Stimulated activated naive B cell treated with anti-CD40 and anti-IgM and Interleukin-4, amounts not matched to agents 10 μg/mL and 1 μg/mL and 100 μg/mL, for 72 hours (primary cell): ENCODE data around the gene SGK1.
A peak's percentile ranks its signal among the peaks of the same experiment; 100 is the strongest.
"Not testable (repeated sequence)": the region's sequence is repeated elsewhere in the genome, so short reads cannot be mapped to it uniquely, and the experiment has no call there.

ENCODE experiments used
- ATAC-seq, 2 donors: fragments of 150-1000 bp; cut with Tn5 transposase; replicated peaks; 2 replicates each; pipeline ENCODE4 v1.10.0; 2021; ENCODE audit warnings: moderate library complexity in 1 of 2
- DNase-seq: peaks from one replicate; pipeline ENCODE4 v3.0.0; 2021
- H3K27ac Mint-ChIP-seq: one replicate; pipeline ENCODE4 v1.8.0; 2022; ENCODE audit warnings: mild to moderate bottlenecking, mixed read lengths
- H3K27me3 Mint-ChIP-seq, 2 donors: one replicate each; pipeline ENCODE4 v1.8.0; 2022; ENCODE audit warnings: mixed read lengths in 2 of 2
- H3K36me3 Mint-ChIP-seq, 2 donors: one replicate each; pipeline ENCODE4 v1.8.0; 2022; ENCODE audit warnings: mixed read lengths in 2 of 2, mild to moderate bottlenecking in 1 of 2
- H3K4me1 Mint-ChIP-seq, 2 donors: one replicate each; pipeline ENCODE4 v1.8.0; 2022; ENCODE audit warnings: mixed read lengths in 2 of 2, mild to moderate bottlenecking in 1 of 2
- H3K4me3 Mint-ChIP-seq, 2 donors: one replicate each; pipeline ENCODE4 v1.8.0; 2022; ENCODE audit warnings: mild to moderate bottlenecking in 2 of 2, mixed read lengths in 2 of 2, moderate library complexity in 1 of 2
- H3K9me3 Mint-ChIP-seq, 2 donors: one replicate each; pipeline ENCODE4 v1.8.0; 2022; ENCODE audit warnings: mixed read lengths in 2 of 2, mild to moderate bottlenecking in 1 of 2

SGK1 gene

DNA sequence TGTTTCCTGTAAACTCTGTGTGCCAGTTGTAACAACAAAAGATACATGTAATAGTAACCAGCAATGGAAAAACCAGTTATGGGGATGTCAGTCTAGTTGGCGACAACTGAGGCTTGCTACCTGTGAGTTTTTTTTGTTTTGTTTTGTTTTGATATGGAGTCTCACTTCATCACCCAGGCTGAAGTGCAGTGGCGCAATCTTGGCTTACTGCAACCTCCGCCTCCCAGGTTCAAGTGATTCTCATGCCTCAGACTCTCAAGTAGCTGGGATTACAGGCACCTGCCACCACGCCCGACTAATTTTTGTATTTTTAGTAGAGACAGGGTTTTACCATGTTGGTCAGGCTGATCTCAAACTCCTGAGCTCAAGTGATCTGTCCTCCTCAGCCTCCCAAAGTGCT is 136.2 kb downstream of the SGK1 start:
- H3K27ac Mint-ChIP-seq, result peak overlapping the region; percentile 5
- not testable (repeated sequence) for H3K4me3 Mint-ChIP-seq, DNase-seq, H3K36me3 Mint-ChIP-seq, ATAC-seq, H3K9me3 Mint-ChIP-seq, H3K27me3 Mint-ChIP-seq
- peaks cover 19 to 20% of the 10 kb centered on the region in 2 donors for H3K4me1 Mint-ChIP-seq

DNA sequence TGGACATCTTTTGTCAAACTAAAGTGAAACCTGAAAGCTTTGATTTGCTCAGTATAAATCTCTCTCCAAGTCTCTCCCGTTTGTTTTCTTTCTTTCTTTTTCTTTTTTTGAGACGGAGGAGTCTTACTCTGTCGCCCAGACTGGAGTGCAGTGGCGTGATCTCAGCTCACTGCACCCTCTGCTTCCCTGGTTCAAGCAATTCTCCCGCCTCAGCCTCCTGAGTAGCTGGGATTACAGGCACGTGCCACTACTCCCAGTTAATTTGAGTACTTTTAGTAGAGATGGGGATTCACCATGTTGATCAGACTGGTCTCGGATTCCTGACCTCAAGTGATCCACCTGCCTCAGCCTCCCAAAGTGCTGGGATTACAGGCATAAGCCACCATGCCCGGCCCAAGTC is 136.7 kb downstream of the SGK1 start:
- DNase-seq, ATAC-seq, H3K27me3 Mint-ChIP-seq, H3K9me3 Mint-ChIP-seq, H3K4me3 Mint-ChIP-seq, H3K27ac Mint-ChIP-seq, H3K36me3 Mint-ChIP-seq: not testable (repeated sequence)
- peaks cover 16 to 18% of the 10 kb centered on the region in 2 donors for H3K4me1 Mint-ChIP-seq

DNA sequence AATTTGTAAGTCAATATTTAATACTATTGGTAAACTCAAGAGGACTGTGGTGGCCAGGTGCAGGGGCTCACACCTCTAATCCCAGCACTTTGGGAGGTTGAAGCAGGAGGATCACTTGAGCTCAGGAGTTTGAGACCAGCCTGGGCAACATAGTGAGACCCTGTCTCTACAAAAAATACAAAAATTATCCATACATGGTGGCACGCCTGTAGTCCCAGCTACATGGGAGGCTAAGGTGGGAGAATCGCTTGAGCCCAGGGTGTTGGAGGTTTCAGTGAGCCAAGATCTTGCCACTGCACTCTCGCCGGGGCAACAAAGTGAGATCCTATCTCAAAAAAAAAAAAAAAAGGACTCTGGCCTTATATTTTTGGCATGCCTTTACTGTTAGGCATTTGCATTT is 137.4 kb downstream of the SGK1 start:
- ATAC-seq, H3K27ac Mint-ChIP-seq, H3K36me3 Mint-ChIP-seq, H3K27me3 Mint-ChIP-seq, H3K9me3 Mint-ChIP-seq, DNase-seq, H3K4me3 Mint-ChIP-seq: not testable (repeated sequence)
- H3K4me1 Mint-ChIP-seq, result peaks cover 24% of the 10 kb centered on the region in 2 donors

DNA sequence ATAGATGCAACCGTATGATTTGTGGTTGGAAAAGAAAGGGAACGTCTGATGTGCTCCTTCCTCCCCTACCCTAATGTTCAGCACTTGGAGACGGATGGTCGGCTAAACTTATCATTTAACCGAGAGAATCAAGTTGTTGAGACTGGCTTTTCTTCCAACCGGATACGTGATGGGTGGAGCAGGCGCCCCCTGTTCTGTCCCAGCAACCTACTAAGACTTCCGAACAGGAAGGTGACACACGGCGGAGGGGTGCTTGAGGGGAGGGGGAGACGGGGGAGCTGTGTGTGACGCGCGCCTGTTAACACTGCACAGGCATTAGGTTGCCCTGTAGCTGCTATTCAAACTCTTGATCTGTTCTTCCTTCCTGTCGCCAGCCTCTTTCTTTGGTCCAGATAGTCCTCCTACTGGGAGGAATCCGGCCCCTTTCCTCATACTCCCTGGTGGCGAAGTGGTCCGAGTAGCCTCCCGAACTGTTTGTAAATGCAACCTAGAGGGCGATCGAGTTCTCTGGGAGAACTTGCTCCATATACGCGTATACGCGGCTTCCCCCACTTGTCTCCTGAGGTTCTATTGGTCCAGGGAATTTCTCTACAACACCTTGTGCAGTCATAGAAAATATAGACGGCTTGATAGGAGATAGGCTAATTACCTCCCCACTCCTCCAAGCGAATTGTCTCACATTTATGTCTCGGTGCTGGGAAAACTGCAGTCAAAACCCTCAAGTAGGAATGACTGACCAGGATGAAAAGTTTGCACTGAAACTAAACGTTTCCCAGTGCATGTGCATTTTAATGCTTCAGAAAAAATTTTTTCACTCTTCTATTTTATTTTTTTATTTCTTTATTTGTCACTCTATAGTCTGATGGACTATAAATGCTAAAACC is 139.5 kb downstream of the SGK1 start:
- Mint-ChIP-seq H3K4me1 (peaks cover 27 to 37% of the 10 kb centered on the region in 2 donors), H3K36me3 (no peaks in the 10 kb centered on the region), H3K27ac (peak overlapping the region; percentile 37), H3K27me3 (no peaks in the 10 kb centered on the region), H3K4me3 (peak overlapping the region; percentile 86 to 88), H3K9me3 (no peaks in the 10 kb centered on the region)
- DNase-seq (peak; percentile 26), ATAC-seq (peak; percentile 29 to 31)

DNA sequence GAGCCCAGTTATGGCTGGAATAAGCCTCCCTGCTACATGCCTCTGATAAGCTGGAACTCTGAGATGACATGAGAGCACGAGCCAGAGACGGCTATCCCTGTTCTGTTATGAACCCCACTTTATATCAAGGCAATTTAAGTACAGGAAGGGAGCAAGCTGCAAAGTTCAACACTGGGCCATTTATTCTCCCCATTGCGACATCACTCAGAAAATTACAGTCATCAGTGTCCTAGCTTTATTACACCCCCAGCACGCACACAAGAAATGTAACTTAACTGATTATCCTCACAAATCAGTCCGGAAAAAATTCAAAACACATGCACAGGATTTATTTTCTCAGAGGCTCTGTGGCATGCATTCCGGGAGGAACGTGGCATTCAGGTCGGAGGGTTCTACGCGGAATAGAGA is 140.2 kb downstream of the SGK1 start:
- Mint-ChIP-seq H3K4me3 (peak overlapping the region; percentile 86 to 88), H3K4me1 (peaks cover 27 to 43% of the 10 kb centered on the region in 2 donors), H3K27me3 (no peaks in the 10 kb centered on the region), H3K27ac (peak overlapping the region; percentile 37), H3K36me3 (peaks cover 0 to 4% of the 10 kb centered on the region in 2 donors), H3K9me3 (no peaks in the 10 kb centered on the region)
- no peak for DNase-seq
- ATAC-seq, result no peak

DNA sequence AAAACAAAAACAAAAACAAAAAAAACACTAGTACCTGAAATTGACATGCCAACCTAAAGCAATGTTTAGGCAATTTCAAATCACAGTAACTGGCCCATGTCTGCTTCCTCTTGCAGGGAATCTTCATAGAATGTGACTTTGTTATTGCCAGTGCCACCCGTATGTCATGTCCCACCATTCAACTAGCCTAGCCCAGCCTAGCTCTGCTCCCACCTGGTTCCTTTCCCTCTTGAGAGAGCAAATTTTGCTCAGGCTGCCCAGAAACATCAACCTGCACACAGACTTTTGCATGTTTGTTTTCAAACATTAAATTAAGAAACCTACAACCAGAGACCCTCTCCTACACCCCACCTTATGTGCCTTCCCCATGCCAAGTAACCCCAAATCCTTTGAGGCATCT is 140.7 kb downstream of the SGK1 start:
- ATAC-seq, result no peak
- Mint-ChIP-seq H3K9me3 (no peaks in the 10 kb centered on the region), H3K27ac (no peak overlapping the region), H3K36me3 (peaks cover 0 to 4% of the 10 kb centered on the region in 2 donors), H3K27me3 (no peaks in the 10 kb centered on the region), H3K4me1 (peaks cover 27 to 44% of the 10 kb centered on the region in 2 donors), H3K4me3 (peak overlapping the region in 1 of 2 donors; percentile 88)
- DNase-seq, result no peak

DNA sequence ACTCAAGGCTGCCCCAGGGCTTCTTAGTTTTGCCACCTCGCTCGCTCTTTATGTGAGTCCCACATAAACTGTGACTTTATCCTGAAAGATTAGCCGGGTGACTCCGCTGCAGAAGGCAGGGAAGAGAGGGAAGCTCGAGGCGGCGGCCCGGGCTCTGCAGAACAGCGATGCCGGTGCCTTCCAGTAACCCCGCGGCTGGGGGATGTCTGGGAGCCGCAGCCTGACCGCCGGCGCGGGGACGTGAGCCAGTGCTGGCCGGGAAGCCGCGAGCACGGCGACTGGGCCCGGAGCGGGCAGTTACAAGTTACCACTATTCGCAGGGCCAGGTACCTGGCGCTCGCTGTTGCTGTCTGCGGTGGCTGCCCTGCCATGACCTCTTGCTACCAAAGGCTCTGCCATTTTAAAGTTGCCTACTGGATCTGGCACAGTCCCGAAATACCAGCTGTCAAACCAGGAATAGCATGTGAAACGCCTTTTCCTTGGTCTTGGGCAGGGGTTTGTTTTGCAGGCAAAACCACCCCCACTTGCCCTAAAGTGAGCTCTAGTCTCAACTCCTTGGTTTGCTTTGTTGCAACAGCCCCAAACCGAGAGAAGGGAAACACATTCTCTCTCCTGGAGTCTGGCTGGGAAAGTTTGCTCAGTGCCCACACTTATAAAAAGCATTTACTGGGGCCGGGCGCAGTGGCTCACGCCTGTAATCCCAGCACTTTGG is 141.5 kb downstream of the SGK1 start:
- Mint-ChIP-seq H3K4me1 (peaks cover 27 to 44% of the 10 kb centered on the region in 2 donors), H3K9me3 (no peaks in the 10 kb centered on the region)

DNA sequence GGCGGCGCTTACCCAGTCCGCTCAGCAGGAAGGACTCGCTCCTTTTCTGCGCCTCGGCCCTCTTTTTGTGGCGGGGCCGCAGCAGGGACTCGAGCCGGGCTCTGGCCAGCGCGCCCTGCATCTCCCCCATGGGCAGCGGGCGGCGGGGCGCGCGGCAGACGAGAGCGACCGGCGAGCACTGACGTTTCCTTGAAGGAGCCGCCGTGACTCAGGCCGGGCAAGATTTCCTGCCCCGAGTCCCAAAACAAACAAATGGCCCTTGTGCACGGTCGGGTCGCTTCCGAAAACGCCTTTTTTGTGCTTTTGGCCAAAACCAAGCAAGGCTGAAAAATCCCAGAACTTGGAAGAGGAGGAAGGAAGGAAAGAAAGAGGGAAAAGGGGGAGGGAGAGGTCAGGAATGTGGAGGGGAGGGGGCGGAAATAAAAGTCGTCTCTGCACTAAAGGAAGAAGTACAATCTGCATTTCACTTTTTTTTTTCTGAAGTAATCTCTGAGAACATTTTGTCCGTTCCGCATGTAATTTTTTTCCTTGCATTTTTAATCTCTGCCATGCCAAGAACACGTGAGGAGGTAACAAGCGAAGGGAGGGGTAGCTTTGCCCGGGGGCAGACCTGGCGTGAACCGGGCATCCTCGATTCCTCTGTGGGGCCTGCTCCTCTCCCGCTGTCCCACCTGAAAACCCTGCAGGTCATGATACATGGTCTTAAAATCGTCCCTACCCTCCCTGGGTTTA is 142.2 kb downstream of the SGK1 start:
- DNase-seq (no peak), ATAC-seq (no peak)
- Mint-ChIP-seq H3K4me1 (peaks cover 30 to 44% of the 10 kb centered on the region in 2 donors), H3K9me3 (no peaks in the 10 kb centered on the region), H3K4me3 (peak overlapping the region; percentile 95), H3K27ac (peak overlapping the region; percentile 75), H3K36me3 (peaks cover 5 to 15% of the 10 kb centered on the region in 2 donors), H3K27me3 (no peaks in the 10 kb centered on the region)

More for the DNA sequence above, 141.5 kb downstream of the SGK1 start:
- ATAC-seq (no peak), DNase-seq (no peak)
- peaks cover 0 to 8% of the 10 kb centered on the region in 2 donors for H3K36me3 Mint-ChIP-seq
- H3K4me3 Mint-ChIP-seq, result peak overlapping the region; percentile 95
- H3K27me3 Mint-ChIP-seq, result no peaks in the 10 kb centered on the region
- H3K27ac Mint-ChIP-seq, result peak overlapping the region; percentile 75

DNA sequence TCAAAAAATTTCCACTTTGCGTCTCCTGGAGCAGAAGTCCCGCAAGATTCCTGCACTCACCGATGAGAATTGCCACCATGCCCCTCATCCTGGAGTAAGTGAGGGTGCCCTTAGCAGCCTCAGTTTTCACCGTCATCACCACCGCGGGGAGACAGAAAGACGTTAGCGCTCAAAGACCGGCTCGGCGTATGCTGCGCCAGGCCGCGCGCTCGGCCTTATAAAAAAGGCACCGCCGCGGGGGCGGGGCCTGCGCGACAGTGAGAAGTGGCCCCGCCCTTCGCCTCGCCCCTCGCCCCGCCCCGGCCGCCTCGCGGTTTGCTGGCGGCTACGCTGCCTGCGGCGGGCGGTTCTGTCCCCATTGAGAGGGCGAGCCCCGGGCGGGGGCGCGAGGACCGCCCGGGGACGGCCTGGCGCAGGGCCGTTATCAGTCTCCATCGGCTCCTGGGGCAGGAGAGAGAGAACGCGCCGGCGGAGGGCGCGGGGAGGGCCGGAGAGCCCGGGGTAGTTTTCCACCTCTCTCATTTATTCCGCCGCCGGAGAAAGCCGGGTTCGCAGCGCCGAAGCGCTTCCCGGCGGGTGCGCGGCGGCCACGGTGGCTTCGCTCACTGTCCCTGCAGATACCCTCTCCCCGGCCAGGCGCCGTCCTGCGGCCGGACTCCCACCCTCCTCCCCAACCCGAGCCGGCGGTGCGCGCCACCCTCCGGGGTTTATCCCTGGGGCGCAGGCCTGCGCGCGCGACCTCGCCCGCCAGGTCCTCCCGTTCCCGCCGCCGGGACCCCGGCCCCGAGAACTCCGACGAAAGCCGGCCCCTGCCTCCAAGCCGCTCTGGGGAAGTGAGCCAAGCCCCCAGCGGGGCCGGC is 143.0 kb downstream of the SGK1 start:
- Mint-ChIP-seq H3K4me3 (peak overlapping the region; percentile 95), H3K27me3 (no peaks in the 10 kb centered on the region), H3K4me1 (peaks cover 30 to 44% of the 10 kb centered on the region in 2 donors), H3K36me3 (peaks cover 9 to 20% of the 10 kb centered on the region in 2 donors), H3K9me3 (no peaks in the 10 kb centered on the region), H3K27ac (peak overlapping the region; percentile 96)
- DNase-seq, result peak; percentile 86
- ATAC-seq, result peak; percentile 81 to 88

DNA sequence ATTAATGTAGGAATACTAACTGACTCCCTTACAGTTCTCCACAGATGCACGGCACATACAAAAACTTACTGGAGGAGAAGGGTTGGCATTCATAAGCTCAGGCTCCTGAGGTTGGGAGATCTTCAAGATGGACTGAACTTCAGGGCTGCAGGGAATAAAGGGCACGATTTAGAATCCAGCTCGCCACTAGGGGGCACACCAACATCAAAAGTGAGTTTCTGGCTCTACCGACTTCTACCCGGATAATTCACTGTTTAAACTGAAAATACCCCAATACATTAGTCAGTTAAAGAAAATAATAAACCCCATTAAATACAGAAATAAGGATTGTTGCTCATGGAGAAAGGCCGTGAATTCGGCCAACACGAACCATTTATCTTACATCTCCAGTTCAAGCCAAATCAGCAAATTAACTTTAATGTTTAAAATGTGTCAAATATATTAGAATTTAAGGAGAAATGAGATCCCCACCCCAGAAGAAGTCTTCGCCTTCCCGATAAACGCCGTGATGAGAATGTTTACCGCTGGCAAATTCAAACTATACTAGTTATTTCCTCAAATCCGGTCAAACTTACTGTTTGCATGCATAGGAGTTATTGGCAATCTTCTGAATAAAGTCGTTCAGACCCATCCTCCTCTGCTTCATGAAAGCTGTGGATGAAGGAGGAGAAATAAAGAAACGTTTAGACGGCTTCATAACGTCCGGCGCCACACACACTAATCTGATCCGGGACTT is 143.8 kb downstream of the SGK1 start:
- DNase-seq (peak; percentile 65), ATAC-seq (peak; percentile 30 to 31)
- peaks cover 12 to 25% of the 10 kb centered on the region in 2 donors for H3K36me3 Mint-ChIP-seq
- H3K27me3 Mint-ChIP-seq, result no peaks in the 10 kb centered on the region
- H3K9me3 Mint-ChIP-seq, result no peaks in the 10 kb centered on the region
- H3K4me1 Mint-ChIP-seq, result peaks cover 32 to 44% of the 10 kb centered on the region in 2 donors
- peak overlapping the region; percentile 96 for H3K27ac Mint-ChIP-seq
- peak overlapping the region; percentile 95 for H3K4me3 Mint-ChIP-seq

DNA sequence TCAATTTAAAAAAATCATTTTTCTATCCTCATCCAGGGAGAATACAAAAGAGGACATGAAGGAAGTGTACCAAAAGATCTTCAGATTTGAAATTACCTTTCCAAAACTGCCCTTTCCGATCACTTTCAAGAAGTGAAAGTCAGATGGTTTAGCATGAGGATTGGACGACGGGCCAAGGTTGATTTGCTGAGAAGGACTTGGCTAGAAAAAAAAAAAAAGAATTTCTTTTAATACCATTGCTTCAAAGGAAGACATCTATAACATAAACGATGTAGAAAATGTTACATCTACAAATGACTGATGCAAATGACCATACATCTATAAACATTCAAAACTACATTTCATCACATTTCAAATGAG is 144.6 kb downstream of the SGK1 start:
- no peaks in the 10 kb centered on the region for H3K27me3 Mint-ChIP-seq
- no peaks in the 10 kb centered on the region for H3K9me3 Mint-ChIP-seq
- no peak overlapping the region for H3K27ac Mint-ChIP-seq
- peak overlapping the region; percentile 27 to 95 for H3K4me3 Mint-ChIP-seq
- peaks cover 12 to 25% of the 10 kb centered on the region in 2 donors for H3K36me3 Mint-ChIP-seq
- ATAC-seq (no peak), DNase-seq (no peak)
- peaks cover 29 to 40% of the 10 kb centered on the region in 2 donors for H3K4me1 Mint-ChIP-seq

DNA sequence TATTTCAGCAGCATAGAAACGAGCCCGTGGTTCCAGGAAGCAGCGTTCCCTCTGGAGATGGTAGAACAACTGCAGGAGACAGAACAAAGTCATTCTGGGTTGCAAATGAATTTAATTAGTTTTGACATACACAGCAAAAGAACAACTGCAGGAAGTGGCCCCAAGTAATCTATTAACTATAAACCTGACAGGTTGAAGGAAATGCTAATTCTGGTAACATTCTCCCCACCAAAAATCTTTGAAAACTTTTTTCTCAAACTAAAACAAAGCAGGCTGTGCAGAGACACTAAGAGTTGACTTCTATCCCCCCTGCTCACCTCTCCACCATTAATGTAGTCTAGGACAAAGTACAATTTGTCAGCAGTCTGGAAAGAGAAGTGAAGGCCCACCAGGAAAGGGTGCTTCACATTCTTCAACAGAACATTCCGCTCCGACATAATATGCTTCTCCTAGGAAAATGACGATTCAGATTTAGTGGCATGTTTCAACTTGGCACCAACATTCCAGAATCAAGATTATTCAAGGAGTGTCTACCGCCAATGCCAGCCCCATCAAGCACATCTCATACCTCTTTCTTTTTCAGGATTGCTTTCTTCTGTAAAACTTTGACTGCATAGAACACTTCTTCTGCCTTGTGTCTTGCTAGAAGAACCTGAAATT is 145.1 kb downstream of the SGK1 start:
- peaks cover 14 to 25% of the 10 kb centered on the region in 2 donors for H3K36me3 Mint-ChIP-seq
- DNase-seq (no peak), ATAC-seq (no peak)

More for the DNA sequence above, 145.1 kb downstream of the SGK1 start:
- no peak overlapping the region for H3K27ac Mint-ChIP-seq
- peaks cover 27 to 35% of the 10 kb centered on the region in 2 donors for H3K4me1 Mint-ChIP-seq
- H3K4me3 Mint-ChIP-seq, result peak overlapping the region; percentile 27 to 41
- no peaks in the 10 kb centered on the region for H3K9me3 Mint-ChIP-seq
- H3K27me3 Mint-ChIP-seq, result no peaks in the 10 kb centered on the region
